HG03439 (cell line): ENCODE results near the gene HOXA11.

ENCODE experiments used
- ATAC-seq: cut with Tn5 transposase; IDR thresholded peaks from one replicate; pipeline ENCODE4 v1.9.1; 2021; ENCODE audit warnings: mild to moderate bottlenecking, moderate library complexity; ENCODE audit not compliant: unreplicated experiment

HOXA11 gene

GRCh38 chr7:27159266-27160144 lies 25.5 kb downstream of the HOXA11 start:
- no peak for ATAC-seq

- no peak for ATAC-seq
These were observed 26.4 kb downstream of the HOXA11 start for GRCh38 chr7:27158436-27159265.

GRCh38 chr7:27157702-27158431 lies 27.2 kb downstream of the HOXA11 start:
- ATAC-seq, result no peak

GRCh38 chr7:27156916-27157701 lies 27.9 kb downstream of the HOXA11 start:
- ATAC-seq, result no peak

- no peak for ATAC-seq
These were observed 28.5 kb downstream of the HOXA11 start, which contains the start of gene HOXA7 for GRCh38 chr7:27156508-27156898. Gene HOXA7, minus strand, starts transcription at chr7:27156675. Its CDS starts 130 bp downstream, at chr7:27156545.

GRCh38 chr7:27155816-27156507 lies 29.1 kb downstream of the HOXA11 start:
- ATAC-seq, result no peak

- ATAC-seq, result no peak
These were observed 29.9 kb downstream of the HOXA11 start for GRCh38 chr7:27154901-27155815.

GRCh38 chr7:27154369-27154768 lies 30.7 kb downstream of the HOXA11 start:
- no peak for ATAC-seq

- ATAC-seq, result no peak
These were observed 31.5 kb downstream of the HOXA11 start for GRCh38 chr7:27153526-27153925.

- ATAC-seq, result no peak
These were observed 32.1 kb downstream of the HOXA11 start for GRCh38 chr7:27152816-27153442.

GRCh38 chr7:27151931-27152815 lies 32.9 kb downstream of the HOXA11 start, which contains the start of gene HOXA3:
Gene HOXA3, minus strand, starts transcription at chr7:27152583. Its CDS starts 41,943 bp downstream, at chr7:27110640.
- no peak for ATAC-seq

- no peak for ATAC-seq
These were observed 33.6 kb downstream of the HOXA11 start for GRCh38 chr7:27151341-27151930.

GRCh38 chr7:27150568-27151340 lies 34.3 kb downstream of the HOXA11 start:
- ATAC-seq, result peak; percentile 72

GRCh38 chr7:27149842-27150567 lies 35.0 kb downstream of the HOXA11 start:
- no peak for ATAC-seq
